Renal cortical epithelial cell (primary cell): Measurements from ENCODE around the gene MAPKAPK3. TPM values are rescaled to one million over a fixed set of nuclear protein-coding genes. Genes with fewer than 3 reads are reported as not detected.

Source experiments
- DNase-seq: peaks from one replicate; pipeline ENCODE4 v3.0.0-alpha.2; 2011; ENCODE audit warnings: low read depth
- total RNA-seq: library from RNA; depleted of rRNA; stranded (reverse); fragments of >200 nt; gene quantifications from 2 replicates; pipeline ENCODE4 v1.2.3, GENCODE V29; 2014

Gene MAPKAPK3
- total RNA-seq, 1 donor from 2014 or later, result 51.7 TPM

DNA sequence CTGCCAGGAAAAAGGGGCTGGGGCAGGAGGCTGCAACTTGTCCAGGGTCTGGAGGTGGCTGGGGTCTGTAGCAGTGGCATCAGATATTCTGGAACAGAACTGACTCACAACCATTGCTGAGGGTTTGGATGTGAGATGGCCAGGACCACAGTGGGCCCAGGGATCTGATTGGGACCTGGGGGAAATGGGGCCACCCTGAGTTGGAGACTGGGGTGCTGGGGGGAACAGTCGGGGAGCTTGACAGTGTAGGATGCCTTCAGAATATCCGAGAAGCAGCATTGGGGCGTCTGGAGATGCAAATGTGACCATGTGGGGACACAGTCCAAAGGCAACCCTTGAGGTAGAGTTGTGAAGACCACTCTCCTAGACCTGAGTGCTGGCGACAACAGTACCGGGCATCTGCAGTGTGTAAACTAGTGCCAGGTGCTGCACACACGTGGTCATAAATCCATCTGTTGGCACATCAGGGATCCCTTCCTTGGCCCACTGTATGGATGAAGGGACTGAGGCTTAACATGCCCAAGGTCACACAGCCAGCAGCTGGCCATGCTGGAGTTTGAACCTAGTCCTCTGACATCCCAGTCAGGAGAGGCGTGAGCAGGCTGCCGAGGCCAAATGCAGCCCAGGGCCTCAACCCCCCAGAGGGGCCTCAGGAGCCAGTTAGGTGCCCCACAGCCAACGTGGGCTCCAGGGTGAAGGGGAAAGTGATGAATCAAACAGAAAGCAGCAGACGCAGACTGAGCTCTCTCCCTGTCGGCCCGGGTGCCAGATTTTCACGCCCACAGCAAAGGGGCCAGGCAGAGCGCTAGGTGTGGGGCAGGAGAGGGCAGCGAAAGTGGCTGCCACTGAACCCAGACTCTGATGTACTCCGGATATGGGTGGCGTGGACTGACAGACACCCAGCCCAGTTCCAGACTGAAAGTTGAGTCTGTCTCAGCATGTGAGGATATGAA is 28.9 kb upstream of the MAPKAPK3 start:
- no peak for DNase-seq

GRCh38 chr3:50588759-50589433 is 28.1 kb upstream of the MAPKAPK3 start:
- DNase-seq, result no peak

DNA sequence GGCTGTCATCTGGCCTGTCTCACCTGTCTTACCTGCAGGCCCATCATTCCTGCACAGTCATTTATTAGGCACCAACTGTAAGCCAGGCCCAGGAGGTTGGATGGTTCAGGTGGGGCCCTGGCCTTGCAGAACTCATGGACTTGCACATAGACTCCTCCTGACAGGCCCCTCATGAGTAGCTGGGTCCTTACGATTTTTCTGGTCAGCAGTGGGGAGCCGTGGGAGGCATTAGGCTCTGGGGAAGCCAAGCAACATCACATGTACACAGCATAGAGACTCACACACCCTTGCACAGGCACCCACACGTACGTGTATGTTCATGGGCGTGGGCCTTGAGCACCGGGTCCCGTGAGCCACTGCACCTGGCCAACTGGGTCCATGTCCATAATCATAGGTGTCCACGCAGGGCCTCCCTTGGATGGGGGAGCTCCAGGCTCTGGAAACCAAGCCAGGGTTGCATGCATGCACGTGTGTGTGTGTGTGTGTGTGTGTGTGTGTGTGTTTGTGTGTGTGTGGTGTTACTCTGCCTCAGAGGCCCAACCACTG is 25.7 kb upstream of the MAPKAPK3 start:
- DNase-seq, result no peak

GRCh38 chr3:50592568-50592967 is 24.4 kb upstream of the MAPKAPK3 start:
- no peak for DNase-seq

- DNase-seq, result no peak
Measured at GRCh38 chr3:50594253-50594785, 22.6 kb upstream of the MAPKAPK3 start.

- DNase-seq, result no peak
Measured at GRCh38 chr3:50599115-50599715, 17.7 kb upstream of the MAPKAPK3 start.

DNA sequence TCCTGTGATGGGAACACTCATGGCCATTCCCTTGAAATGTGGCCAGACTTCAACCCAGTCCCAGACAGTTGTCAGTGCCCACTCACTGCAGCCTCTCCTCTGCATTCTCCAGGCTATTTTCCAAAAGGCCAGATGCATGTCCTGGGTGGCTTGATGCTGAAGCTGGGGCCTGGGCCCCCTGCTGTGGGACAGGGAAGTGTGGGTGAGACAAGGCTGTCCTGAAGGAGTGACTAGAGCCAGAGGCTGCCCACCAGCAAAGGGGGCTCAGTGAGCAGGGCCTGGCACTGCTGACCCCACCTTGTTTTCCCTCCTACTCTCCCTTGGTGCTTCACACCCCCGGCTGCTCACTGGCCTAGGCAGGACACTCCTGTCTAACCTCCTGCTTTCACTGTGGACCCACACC is 17.2 kb upstream of the MAPKAPK3 start:
- no peak for DNase-seq

- no peak for DNase-seq
Measured at GRCh38 chr3:50600141-50600753, 16.7 kb upstream of the MAPKAPK3 start.

- peak; percentile 97 for DNase-seq
Measured at GRCh38 chr3:50600841-50601591, 15.9 kb upstream of the MAPKAPK3 start.

GRCh38 chr3:50602595-50603191 is 14.3 kb upstream of the MAPKAPK3 start:
- DNase-seq, result no peak

GRCh38 chr3:50603261-50604109 is 13.5 kb upstream of the MAPKAPK3 start:
- DNase-seq, result no peak

DNA sequence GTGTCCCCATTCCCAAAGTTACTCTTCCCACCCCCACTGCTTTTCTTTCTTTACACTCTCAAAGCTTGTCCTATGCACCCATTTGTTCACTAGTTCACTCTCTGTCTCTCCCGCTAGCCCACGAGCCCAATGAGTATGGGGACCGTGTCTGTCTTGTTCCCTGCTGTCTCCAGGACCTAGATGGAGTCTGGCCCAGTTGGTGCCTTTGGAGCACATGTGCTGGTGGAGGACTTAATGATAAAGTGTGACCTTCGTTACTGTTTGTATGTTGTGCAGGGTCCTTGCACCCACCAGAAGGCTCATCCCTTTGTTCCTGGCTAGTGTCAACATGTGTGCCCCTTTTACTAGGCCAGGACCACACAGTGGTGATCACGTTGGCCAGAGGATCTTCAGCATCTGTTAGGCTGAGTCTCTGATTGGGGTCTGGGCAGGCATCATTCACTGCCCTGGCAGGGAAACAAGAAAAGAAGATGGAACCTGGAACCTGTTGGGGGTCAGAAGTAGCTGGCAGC is 12.8 kb upstream of the MAPKAPK3 start:
- DNase-seq, result no peak

- peak; percentile 64 for DNase-seq
Measured at GRCh38 chr3:50604628-50605588, 12.0 kb upstream of the MAPKAPK3 start.

DNA sequence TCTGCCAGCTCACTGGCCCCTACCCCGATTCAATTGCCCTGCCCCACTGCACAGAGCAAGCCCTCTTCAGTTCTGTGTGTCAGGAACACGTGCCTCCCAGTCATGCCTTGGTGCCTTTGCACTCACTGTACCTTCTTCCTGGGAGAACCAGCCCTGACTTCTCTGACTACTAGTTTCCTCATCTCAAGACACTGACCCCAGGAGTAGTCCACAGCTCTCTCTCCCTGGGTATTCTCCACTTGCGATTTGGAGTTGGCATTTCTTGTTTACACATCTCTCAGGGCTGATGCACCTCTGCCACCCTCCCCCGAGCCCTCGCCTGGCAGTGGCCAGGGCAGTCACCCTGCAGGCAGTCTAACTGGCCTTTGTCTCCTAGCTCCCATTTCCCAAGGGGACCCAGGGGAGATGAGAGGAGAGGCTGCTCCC is 11.0 kb upstream of the MAPKAPK3 start:
- DNase-seq, result peak; percentile 90

DNA sequence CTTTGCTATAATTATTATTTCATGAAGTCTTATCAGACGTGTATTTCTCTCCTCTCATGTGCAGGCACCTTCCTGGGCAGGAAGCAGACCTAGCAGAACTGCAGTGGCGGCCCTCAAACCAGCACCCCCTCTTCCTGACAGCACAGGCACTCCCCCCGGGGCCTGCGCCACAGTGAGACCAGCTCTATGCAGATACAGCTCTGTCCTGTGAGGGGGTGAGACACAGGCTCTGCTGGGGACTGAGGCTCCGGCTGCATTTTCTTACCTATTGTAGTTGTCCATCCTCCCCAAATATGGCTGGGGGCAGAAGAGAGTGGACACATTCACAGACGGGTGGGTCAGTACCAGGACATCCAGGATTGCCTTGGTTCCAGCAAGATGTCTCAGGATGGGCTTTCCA is 10.4 kb upstream of the MAPKAPK3 start:
- DNase-seq, result no peak

DNA sequence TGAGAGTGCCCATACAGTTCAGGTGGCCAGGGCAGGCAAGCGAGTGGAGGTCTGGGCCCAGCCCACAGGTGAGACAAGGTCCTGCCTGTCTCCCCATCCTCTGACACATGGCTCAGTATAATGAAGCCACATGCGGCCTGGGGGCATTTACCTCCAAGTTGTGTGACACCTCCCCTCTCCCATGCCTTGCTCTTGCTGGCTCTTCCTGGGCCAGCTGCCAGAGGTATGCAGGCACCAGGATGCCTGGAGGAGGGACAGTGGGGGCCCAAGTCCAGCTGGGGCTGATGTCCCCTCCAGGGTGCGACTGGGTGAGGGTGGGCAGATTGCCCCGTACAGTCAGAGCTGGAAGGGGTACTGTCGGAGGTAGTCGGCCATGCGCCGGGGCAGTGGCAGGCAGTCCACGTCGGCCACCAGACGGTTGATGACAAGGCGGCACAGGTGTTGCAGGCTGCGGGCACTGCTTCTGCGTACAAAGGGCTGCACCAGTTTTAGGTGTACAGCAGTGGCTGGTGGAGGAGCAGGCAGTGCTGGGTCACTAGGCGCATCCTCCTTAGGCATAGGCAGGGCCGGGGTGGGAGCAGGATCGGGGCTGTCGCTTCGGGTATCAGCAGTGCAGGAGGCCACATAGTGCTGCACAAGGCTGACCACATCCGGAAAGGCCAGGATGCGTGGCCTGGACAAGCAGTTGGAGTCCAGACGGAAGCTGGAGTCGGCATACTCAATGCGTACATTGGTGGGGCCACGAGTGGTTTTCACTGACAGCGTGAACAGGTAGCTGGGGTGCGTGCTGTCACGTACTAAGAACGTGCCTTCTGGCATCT is 9.5 kb upstream of the MAPKAPK3 start:
- DNase-seq, result no peak

DNA sequence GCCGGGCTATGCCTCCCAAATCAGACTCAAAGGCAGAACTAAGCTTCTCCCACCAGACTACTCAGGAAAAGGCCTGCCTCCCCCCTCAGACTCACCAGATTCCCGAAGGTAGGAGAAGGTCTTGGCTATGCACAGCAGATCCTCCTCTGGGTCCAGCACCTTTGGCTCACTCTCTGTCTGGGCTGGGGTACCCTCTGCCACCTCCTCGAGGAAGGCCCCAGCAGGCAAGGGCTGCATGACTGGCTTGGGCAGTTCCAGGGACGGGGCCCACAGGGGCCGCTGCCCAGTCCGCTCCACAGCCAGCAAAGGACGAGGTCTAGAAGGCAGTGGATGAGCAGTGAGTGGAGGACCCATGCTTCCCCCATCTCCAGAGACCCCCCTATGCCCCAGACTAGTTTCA is 8.7 kb upstream of the MAPKAPK3 start:
- no peak for DNase-seq
